Endothelial cell of umbilical vein (primary cell): Measurements from ENCODE around the gene USH1G.

ENCODE experiments used
- CTCF ChIP-seq, 2 donors: IDR thresholded peaks; 1 replicate in 1 of 2; 2 replicates in 1 of 2; pipeline ENCODE4 v1.5.1; 2011; ENCODE audit warnings: low read length in 2 of 2, mild to moderate bottlenecking in 2 of 2, moderate library complexity in 2 of 2, control low read depth in 1 of 2, inconsistent platforms in 1 of 2, low read depth in 1 of 2; ENCODE audit not compliant: insufficient read depth in 1 of 2; ENCODE audit errors: extremely low read depth in 1 of 2
- JUN ChIP-seq: IDR thresholded peaks from 2 replicates; pipeline ENCODE4 v1.6.1; 2011; ENCODE audit warnings: borderline replicate concordance, low read depth; ENCODE audit not compliant: insufficient read length, insufficient read depth

GRCh38 chr17:74892974-74893911 lies 29.8 kb downstream of the USH1G start, which contains the start of gene FADS6:
- TF ChIP-seq CTCF (IDR thresholded peaks at IDR 0.05; ENCODE audit: extremely low read depth in 1 of 2, insufficient read depth in 1 of 2, low read depth in 1 of 2, low read length in 2 of 2) (no peak), JUN (no peak)
